NCI-H1092 treated with DMSO at 0.1 percent for 48 hours (cell line): ENCODE measurements around the gene ATP5PD.

Source experiments
- DNase-seq: peaks from one replicate; lab custom pipeline; 2025; lab: John Stamatoyannopoulos, UW

ATP5PD gene

DNA sequence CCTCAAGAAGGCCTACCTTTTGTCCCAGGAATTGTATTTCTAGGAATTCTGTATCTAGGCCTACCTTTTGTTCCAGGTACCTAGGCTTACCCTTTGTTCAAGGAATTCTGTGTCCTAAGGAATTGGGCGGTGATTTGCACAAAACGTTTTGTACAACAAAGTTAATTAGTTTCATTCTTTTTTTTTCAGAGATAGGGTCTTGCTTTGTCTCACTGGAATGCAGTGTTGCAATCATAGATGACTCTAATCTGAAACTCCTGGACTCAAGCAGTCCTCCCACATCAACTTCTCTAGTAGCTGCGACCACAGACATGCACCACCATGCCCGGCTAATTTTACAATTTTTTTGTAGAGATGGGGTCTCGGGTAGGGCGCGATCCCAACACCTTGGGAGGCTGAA is 52.3 kb downstream of the ATP5PD start:
- no peak for DNase-seq

DNA sequence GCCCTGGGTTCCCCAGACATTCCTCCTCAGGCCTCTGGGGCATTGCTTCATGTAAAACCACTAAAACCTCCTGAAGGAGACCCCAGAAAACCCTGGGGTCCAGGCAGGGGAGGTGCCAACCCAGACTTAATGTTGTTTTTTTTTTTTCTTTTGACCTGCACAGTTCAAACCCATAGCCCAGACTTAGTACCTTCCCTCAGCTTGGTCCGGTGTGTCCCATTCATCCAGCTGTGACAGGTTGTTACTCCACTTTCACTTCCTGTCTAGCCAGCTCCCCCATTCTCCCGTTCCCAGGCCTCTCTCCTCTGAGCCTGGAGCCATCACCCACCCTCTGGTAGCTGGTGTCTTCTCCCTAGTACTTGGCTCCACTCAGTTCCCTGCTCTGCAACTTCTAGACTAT is 54.5 kb downstream of the ATP5PD start:
- no peak for DNase-seq

DNA sequence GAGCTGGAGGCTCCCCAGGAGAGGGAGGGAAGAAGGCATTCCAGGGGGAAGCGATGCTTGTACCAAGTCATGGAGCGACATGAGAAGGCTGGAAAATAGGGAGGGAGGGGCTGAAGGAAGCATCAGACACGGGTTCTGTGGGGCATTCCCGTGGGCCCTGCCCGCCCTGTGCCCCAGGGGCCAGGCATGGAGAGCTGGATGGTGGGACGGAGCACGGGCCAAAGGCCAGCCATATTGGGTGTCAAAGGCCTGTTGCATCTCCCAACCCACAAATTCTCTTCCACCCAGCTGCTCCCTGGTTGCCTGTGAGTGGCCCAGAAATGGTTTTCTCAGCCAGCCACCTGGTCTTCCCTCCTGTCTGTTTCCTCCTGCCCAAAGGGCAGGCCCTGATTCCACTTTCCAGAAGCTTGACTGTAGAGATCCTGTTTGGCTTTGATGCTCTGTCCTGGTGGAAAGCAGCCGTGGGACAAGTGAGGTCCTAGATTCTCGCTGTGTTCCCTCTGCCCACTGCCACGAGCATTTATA is 56.1 kb downstream of the ATP5PD start:
- DNase-seq, result no peak
